Right cardiac atrium (tissue), 5 donors: ENCODE results near the gene LYZL1. TPM values are rescaled to one million over a fixed set of nuclear protein-coding genes. Genes with fewer than 3 reads are reported as not detected.
"Not testable (repeated sequence)": the region's sequence is repeated elsewhere in the genome, so short reads cannot be mapped to it uniquely, and the experiment has no call there.

ENCODE experiments used
- ATAC-seq, 2 donors: fragments of 200-7000 bp; cut with Tn5 transposase; one replicate each; pipeline versions ENCODE4 v1.8.0 to v1.9.1; 2020; ENCODE audit warnings: moderate library complexity in 2 of 2, mild to moderate bottlenecking in 1 of 2
- DNase-seq, 3 donors: peaks; one replicate each; pipeline ENCODE4 v3.0.0-alpha.2; 2020
- H3K27ac ChIP-seq: one replicate; pipeline ENCODE4 v1.5.1; 2013; ENCODE audit warnings: mild to moderate bottlenecking, low read length, control low read depth, moderate library complexity
- H3K27me3 ChIP-seq: one replicate; pipeline ENCODE4 v1.6.1; 2013; ENCODE audit not compliant: control insufficient read depth, insufficient read depth
- H3K4me1 ChIP-seq: one replicate; pipeline ENCODE4 v1.6.1; 2013; ENCODE audit warnings: low read length; ENCODE audit not compliant: control insufficient read depth, insufficient read depth
- H3K4me3 ChIP-seq: one replicate; pipeline ENCODE4 v1.5.1; 2013; ENCODE audit warnings: low read length, control low read depth
- H3K9me3 ChIP-seq: one replicate; pipeline ENCODE4 v1.6.1; 2013; ENCODE audit warnings: low read length; ENCODE audit not compliant: control insufficient read depth
- WGBS: extraction: QIAGEN DNeasy Blood & Tissue Kit; methylation state at CpG from one replicate; pipeline ENCODE4 v1.1.7; 2013; 5-methylcytosine and 5-hydroxymethylcytosine counted together
- intact Hi-C, 4 donors: fragments of 100-400 bp; cut with DNase I; formaldehyde crosslinking; loops; one replicate each; pipeline versions ENCODE4 v1.11.0 to v1.14.0; 2022 to 2023
- polyA plus RNA-seq: library from polyadenylated mRNA; stranded (reverse); fragments of 200-250 nt; gene quantifications from one replicate; pipeline ENCODE4 v1.2.3, GENCODE V29; 2013
- total RNA-seq, 4 donors: library from RNA; stranded (reverse); fragmentation: NEBNext Ultra II Directional; extraction: Animal tissue kit (Norgen Biotek cat#: 25700); gene quantifications; one replicate each; pipeline ENCODE4 v1.2.1, GENCODE V29; 2021
- donor health status: healthy with polysubstance abuse.
- donor health status: DM: no; HTN: yes; CAD: no.
- donor health status: DM: no; HTN: no; CAD: no.
- donor health status: DM: no; HTN: yes; CAD: no; lungs with severe emphysema.
- donor health status: DM: yes; HTN: yes; CAD: no.

LYZL1 gene
- total and polyA plus RNA-seq, 5 donors: not detected

DNA sequence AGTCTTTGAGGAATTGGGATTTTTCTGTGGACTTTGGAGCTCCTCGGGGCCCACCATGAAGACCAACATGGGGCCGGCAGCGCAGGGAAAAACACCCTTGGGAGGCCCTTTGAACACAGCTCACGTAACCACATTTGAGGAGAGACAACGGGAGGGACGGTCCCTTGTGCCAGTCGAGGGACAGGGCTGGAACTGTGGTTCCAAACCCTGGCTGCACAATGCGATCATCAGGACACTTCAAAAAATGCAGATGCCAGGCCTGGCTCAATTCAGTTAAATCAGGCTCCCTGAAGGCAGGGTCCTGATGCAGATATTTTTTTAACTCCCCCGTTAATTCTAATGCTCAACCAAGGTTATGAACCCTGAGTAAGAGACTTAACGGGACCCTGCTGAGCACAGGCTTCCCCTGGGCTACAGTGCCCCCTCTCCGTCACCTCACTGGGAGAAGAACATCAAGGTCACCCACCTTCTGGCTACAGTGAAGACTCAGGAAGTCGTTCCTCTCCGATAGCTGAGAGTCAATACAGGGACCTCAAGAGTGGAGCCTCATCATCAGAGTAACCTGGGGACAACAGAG, 30.4 kb downstream of the LYZL1 start:
- DNase-seq: peak in 1 of 3 donors; percentile 35
- Histone ChIP-seq H3K27ac (peak overlapping the region; percentile 48), H3K9me3 (no peaks in the 10 kb centered on the region), H3K4me3 (no peak overlapping the region), H3K4me1 (no peaks in the 10 kb centered on the region), H3K27me3 (no peaks in the 10 kb centered on the region)
- intact Hi-C loops: no loop called here
- WGBS: 55% methylated on average over 13 of the region's 13 CpGs
- ATAC-seq: peak; percentile 4 to 8

DNA sequence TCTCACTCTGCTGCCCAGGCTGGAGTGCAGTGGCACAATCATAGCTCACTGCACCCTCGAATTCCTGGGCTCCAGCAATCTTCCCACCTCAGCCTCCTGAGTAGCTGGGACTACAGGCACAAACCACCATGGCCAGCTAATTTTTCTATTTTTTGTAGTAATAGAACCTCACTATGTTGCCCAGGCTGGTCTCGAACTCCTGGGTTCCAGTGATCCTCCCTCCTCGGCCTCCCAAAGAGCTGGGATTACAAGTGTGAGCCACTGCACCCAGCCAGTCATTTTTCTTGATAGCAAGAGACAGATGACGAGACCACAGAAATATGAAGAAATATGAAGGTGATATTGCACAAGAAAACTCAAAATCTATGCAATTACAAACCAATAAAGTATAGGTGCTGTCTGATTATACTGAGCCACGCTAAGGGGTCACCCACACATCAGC, 31.8 kb downstream of the LYZL1 start:
- H3K9me3 ChIP-seq, H3K4me3 ChIP-seq, intact Hi-C loops, H3K4me1 ChIP-seq, ATAC-seq, H3K27ac ChIP-seq, H3K27me3 ChIP-seq, DNase-seq: not testable (repeated sequence)
- WGBS: 85% methylated on average over 5 of the region's 5 CpGs

DNA sequence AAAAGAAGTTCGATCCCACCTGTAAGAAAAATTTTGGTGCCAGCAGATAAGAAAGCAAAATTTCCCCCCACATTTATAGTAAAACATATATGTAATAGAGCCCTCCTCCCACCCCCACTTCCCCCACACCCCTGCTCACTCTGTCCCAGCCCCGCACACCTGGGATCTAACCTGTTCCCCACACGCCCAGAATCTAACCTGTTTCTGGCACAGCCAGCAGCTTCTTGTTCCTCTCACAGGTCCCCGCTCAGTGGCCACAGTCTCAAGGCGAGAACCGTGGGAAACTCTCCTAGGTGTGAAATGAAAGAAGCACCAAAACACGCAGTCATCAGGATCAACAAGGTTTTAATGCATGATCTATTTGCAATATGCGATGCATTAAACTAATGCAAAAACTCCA, 32.8 kb downstream of the LYZL1 start:
- DNase-seq (no peak), ATAC-seq (no peak)
- 92% methylated on average over 8 of the region's 8 CpGs for WGBS
- Histone ChIP-seq H3K9me3 (no peaks in the 10 kb centered on the region), H3K4me1 (no peaks in the 10 kb centered on the region), H3K4me3 (no peak overlapping the region), H3K27me3 (no peaks in the 10 kb centered on the region), H3K27ac (no peak overlapping the region)
- intact Hi-C loops: no loop called here

DNA sequence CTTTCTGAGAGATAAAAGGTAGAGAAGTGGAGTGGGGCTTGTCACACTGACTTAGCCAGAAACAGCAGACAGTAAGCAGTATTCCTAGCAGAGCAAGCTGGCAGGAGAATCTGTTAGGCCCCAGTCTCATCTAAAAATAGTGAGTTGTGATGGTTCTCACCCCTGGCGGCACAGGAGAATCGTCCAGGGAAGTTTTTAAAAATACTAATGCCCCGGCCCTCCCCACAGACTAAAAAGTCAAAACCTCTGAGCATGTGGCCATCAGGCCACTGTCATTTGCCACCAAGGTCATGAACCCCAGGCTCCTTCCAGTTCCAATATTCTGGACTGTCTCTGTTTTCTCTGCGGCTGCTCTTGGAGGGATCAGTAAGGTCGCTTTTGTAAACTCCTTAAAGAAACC, 34.0 kb downstream of the LYZL1 start:
- intact Hi-C loops: no loop called here
- ATAC-seq (peak; percentile 61 to 69), DNase-seq (no peak)
- H3K4me1 ChIP-seq: no peaks in the 10 kb centered on the region
- H3K9me3 ChIP-seq: no peaks in the 10 kb centered on the region
- H3K27ac ChIP-seq: peak overlapping the region; percentile 85
- WGBS: 44% methylated on average over 5 of the region's 5 CpGs
- H3K27me3 ChIP-seq: no peaks in the 10 kb centered on the region
- no peak overlapping the region for H3K4me3 ChIP-seq

DNA sequence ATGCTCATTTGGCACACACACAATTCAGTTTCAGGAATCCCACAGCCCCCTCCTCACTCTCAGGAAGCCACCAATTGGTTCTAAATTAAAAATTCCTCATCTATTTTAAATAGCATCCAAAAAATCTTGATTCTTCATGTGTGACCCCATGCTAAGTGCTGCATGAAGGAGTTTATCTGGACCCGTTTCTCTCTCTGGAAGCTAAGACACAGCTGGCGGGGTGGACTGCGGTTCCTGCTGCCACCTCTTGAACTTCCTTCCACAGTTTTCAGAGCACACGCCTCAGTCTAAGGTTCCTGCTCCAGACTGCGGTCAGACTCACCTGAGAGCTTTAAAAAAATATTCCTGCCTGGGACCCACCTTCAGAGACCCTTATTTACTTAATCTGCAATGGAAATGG, 34.5 kb downstream of the LYZL1 start:
- no peak for DNase-seq
- no peak for ATAC-seq
- intact Hi-C loops: no loop called here
- Histone ChIP-seq H3K9me3 (no peaks in the 10 kb centered on the region), H3K27ac (peak overlapping the region; percentile 85), H3K4me3 (no peak overlapping the region), H3K27me3 (no peaks in the 10 kb centered on the region), H3K4me1 (no peaks in the 10 kb centered on the region)
- WGBS: 40% methylated on average over 5 of the region's 5 CpGs

DNA sequence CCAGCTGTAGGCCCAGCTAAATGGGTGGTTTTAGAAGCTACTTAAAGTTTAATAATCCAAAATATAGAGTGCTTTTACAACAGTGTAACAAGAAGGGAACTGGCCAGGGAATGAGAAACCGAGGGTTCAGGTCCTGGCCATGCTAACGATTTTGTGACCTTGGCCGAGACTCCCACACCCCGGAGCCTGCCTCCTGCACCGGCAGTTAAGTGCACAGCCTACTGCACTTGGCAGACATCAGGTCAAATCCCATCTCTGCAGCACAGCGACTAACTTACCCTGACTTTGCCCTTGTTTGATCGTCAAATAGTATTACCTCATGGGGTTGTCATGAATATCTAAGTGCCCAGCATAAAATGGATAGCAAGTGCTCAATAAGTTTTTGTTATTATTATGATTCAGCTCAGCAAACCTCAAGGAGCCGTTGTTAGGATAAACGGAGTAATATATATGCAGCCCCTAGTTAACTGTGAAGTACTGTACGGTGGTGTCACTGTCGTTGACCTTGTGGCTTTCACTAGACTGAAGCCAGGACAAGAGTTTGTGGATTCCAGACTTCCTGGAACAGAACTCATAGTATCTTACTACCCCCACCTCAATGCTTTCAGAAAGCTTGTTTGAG, 35.5 kb downstream of the LYZL1 start:
- Histone ChIP-seq H3K27me3 (no peaks in the 10 kb centered on the region), H3K9me3 (no peaks in the 10 kb centered on the region), H3K27ac (peak overlapping the region; percentile 66), H3K4me3 (no peak overlapping the region), H3K4me1 (peaks cover under 1% of the 10 kb centered on the region)
- no peak for DNase-seq
- peak in 1 of 2 donors; percentile 15 for ATAC-seq
- intact Hi-C loops: no loop called here
- WGBS: 61% methylated on average over 11 of the region's 11 CpGs

DNA sequence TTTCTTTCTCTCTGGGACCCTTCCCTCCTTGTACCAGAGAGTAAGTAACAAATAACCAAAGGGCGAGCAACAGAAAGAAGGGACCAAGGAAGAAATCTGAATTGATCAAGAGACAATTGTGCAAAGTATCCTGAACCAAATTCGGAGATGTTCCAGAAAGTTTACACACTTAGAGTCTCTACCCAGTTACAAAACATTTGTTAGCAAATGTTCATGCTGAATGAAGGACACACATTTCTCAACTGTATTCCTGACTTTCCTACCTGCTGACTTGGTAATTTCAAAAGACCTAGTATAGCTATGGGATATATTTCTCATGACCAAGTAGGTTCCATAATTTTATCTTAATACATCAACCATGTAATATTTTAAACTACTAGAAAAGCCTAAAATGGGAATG, 37.4 kb downstream of the LYZL1 start:
- Histone ChIP-seq H3K27ac (no peak overlapping the region), H3K4me1 (peaks cover 2% of the 10 kb centered on the region), H3K9me3 (no peaks in the 10 kb centered on the region), H3K4me3 (no peak overlapping the region), H3K27me3 (no peaks in the 10 kb centered on the region)
- intact Hi-C loops: no loop called here
- ATAC-seq (no peak), DNase-seq (no peak)
- 91% methylated on average over 2 of the region's 2 CpGs for WGBS

DNA sequence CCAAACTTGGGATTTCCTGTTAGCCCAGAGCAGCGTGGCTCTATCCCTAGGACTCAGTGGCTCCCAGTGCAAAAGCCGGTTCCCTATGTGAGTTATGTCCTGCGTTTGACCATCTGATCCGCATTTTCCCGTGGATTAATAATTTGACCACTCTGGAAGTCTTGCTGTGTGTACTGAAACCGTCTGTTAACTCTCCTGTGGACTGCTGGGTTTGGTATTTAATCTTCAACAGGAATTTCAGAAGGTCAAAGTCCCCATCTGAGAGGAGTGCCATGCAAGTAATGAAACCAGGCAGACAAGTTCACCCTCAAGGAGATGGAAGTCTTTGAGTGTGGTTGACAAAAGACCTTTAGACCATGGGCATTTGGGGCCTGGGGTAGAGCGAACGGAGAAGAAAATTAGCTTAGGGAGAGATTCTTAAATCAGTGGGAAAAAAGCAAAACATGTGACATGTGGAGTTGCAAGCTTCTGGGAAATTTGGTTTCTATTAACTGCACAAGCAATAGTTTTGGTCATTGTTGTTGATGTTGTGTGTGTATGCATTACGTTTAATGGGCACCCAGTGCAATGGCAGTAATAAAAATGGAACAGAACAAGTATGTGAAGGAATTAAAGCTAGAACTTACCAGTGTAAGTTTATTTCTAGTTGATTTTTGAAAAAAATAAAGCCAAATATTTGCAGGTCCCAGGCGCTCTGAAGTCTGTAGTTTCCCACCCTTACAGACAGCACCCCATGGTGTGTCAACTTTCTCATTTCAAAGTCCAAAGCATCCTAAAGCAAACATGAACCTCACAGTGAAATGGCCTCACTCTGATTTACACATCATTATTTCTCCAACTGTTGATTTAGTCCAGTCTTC, 38.2 kb downstream of the LYZL1 start:
- Histone ChIP-seq H3K4me3 (no peak overlapping the region), H3K9me3 (no peaks in the 10 kb centered on the region), H3K27ac (no peak overlapping the region), H3K27me3 (no peaks in the 10 kb centered on the region), H3K4me1 (peaks cover 2% of the 10 kb centered on the region)
- ATAC-seq: no peak
- intact Hi-C loops: no loop called here
- no peak for DNase-seq
- WGBS: 86% methylated on average over 10 of the region's 10 CpGs

DNA sequence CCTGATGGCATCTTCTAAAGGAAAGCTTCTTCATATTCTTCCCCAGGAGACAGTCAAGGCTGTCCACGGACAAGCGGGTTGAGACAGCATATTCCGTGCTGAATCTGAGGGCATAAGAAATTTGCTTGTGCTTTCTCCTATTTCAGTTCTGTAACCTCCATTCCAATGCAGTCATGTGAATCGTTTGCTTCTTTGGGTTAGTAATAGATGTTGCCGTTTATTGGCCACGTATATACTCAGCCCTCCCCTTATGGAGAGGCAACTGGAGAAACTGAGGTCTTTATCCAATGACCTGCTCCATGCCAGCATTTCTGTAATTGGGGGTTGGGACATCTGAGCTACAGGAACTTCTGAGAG, 38.9 kb downstream of the LYZL1 start:
- DNase-seq (no peak), ATAC-seq (no peak)
- WGBS: 92% methylated on average over 6 of the region's 6 CpGs
- no peak overlapping the region for H3K27ac ChIP-seq
- H3K4me1 ChIP-seq: peaks cover 2% of the 10 kb centered on the region
- intact Hi-C loops: no loop called here
- no peaks in the 10 kb centered on the region for H3K27me3 ChIP-seq
- H3K4me3 ChIP-seq: no peak overlapping the region
- H3K9me3 ChIP-seq: no peaks in the 10 kb centered on the region

DNA sequence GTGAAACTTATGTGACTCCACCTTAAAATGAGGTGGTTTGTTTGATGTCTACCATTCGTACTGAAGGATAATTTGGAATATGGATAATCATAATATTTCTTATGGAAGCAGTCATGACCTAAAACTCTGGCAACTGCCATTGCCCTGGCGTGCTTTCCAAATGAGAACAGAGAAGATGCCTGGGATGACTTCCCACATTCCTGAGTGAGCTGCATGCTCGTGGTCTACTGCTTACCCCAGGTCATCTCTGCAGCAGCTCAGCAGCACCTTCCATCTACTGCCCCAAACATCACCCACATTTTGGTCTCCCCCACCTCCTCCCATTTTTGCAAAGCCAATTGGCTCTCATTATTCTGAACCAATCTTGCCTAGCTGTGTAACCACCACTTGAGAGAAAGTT, 40.1 kb downstream of the LYZL1 start:
- ATAC-seq (peak; percentile 74 to 86), DNase-seq (peak; percentile 37 to 78 (median 70))
- Histone ChIP-seq H3K4me1 (peaks cover 2% of the 10 kb centered on the region), H3K9me3 (no peaks in the 10 kb centered on the region), H3K27me3 (no peaks in the 10 kb centered on the region), H3K4me3 (no peak overlapping the region), H3K27ac (peak overlapping the region; percentile 82)
- intact Hi-C loops: no loop called here
- 28% methylated on average over 3 of the region's 3 CpGs for WGBS

DNA sequence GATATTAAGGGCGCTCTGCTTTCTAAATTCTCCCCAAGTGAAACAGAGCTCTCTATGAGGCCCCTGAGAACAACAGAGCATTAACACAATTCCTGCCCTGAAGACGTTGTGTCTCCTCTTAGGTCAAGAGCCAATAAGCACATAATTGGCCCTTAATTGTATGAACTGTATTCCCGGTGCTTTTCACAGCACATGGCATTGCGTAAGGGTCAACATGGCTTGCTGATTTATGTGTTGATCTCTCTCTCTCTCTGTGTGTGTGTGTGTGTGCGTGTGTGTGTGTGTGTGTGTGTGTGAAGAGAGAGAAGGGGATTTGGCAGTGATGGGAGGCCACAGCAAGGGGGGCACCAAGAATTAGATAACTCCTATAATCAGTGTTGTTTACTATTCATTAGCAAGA, 40.5 kb downstream of the LYZL1 start:
- Histone ChIP-seq H3K27me3 (no peaks in the 10 kb centered on the region), H3K4me1 (peaks cover 2% of the 10 kb centered on the region), H3K4me3 (no peak overlapping the region), H3K9me3 (no peaks in the 10 kb centered on the region), H3K27ac (peak overlapping the region; percentile 82)
- intact Hi-C loops: no loop called here
- 51% methylated on average over 5 of the region's 5 CpGs for WGBS
- ATAC-seq (peak; percentile 10 to 20), DNase-seq (no peak)
